GM21526 (cell line): ENCODE measurements around the gene DYNC1H1.

Experiments used
- ATAC-seq: cut with Tn5 transposase; IDR thresholded peaks from one replicate; pipeline ENCODE4 v1.9.1; 2021; ENCODE audit warnings: moderate library complexity; ENCODE audit not compliant: unreplicated experiment, low FRiP score

The DYNC1H1 gene

GRCh38 chr14:102028733-102029132 lies 64.4 kb downstream of the DYNC1H1 start:
- no peak for ATAC-seq

- ATAC-seq = no peak
These were observed 65.6 kb downstream of the DYNC1H1 start for GRCh38 chr14:102029956-102030355.

- ATAC-seq = no peak
These were observed 68.9 kb downstream of the DYNC1H1 start for GRCh38 chr14:102033241-102033640.

GRCh38 chr14:102034301-102034700 lies 69.9 kb downstream of the DYNC1H1 start:
- ATAC-seq = no peak

GRCh38 chr14:102035914-102036313 lies 71.5 kb downstream of the DYNC1H1 start:
- no peak for ATAC-seq

GRCh38 chr14:102037686-102038085 lies 73.3 kb downstream of the DYNC1H1 start:
- ATAC-seq = no peak

- ATAC-seq = no peak
These were observed 74.8 kb downstream of the DYNC1H1 start for GRCh38 chr14:102039157-102039556.

- ATAC-seq = no peak
These were observed 75.8 kb downstream of the DYNC1H1 start for GRCh38 chr14:102040153-102040552.

GRCh38 chr14:102042699-102043098 lies 78.3 kb downstream of the DYNC1H1 start:
- ATAC-seq = no peak

- no peak for ATAC-seq
These were observed 79.1 kb downstream of the DYNC1H1 start for GRCh38 chr14:102043251-102044025.

- ATAC-seq = no peak
These were observed 80.2 kb downstream of the DYNC1H1 start for GRCh38 chr14:102044566-102044965.

- no peak for ATAC-seq
These were observed 82.2 kb downstream of the DYNC1H1 start for GRCh38 chr14:102046337-102047278.

GRCh38 chr14:102047808-102048540 lies 83.6 kb downstream of the DYNC1H1 start:
- ATAC-seq = no peak

- ATAC-seq = no peak
These were observed 85.1 kb downstream of the DYNC1H1 start for GRCh38 chr14:102049258-102050025.

GRCh38 chr14:102050026-102050405 lies 85.6 kb downstream of the DYNC1H1 start:
- ATAC-seq = no peak

GRCh38 chr14:102050625-102051024 lies 86.3 kb downstream of the DYNC1H1 start:
- no peak for ATAC-seq

- ATAC-seq = no peak
These were observed 88.1 kb downstream of the DYNC1H1 start for GRCh38 chr14:102052522-102052921.

- no peak for ATAC-seq
These were observed 91.0 kb downstream of the DYNC1H1 start for GRCh38 chr14:102055181-102055901.

- ATAC-seq = no peak
These were observed 92.5 kb downstream of the DYNC1H1 start for GRCh38 chr14:102056694-102057442.
